Thoracic aorta (tissue), 2 donors: ENCODE results near the gene VDAC1. TPM values are rescaled to one million over a fixed set of nuclear protein-coding genes. Genes with fewer than 3 reads are reported as not detected.
A peak's percentile ranks its signal among the peaks of the same experiment; 100 is the strongest.

Source experiments
- ATAC-seq: fragments of 150-250 bp; one replicate; pipeline ENCODE4 v1.8.0; 2017; ENCODE audit warnings: low read depth; ENCODE audit not compliant: insufficient number of reproducible peaks, low FRiP score
- DNase-seq: peaks from one replicate; pipeline ENCODE4 v3.0.0-alpha.2; 2020; ENCODE audit warnings: low spot score
- H3K27ac ChIP-seq, 2 donors: fragments of 200-600 bp; sonication (generic); 1 replicate in 1 of 2; 2 replicates in 1 of 2; pipeline ENCODE4 v1.5.1; 2016; ENCODE audit warnings: mild to moderate bottlenecking in 2 of 2, moderate library complexity in 2 of 2
- H3K27me3 ChIP-seq: fragments of 200-600 bp; sonication (generic); replicated peaks from 2 replicates; pipeline ENCODE4 v1.6.0; 2016; ENCODE audit warnings: mild to moderate bottlenecking; ENCODE audit not compliant: insufficient read depth
- H3K36me3 ChIP-seq: fragments of 200-600 bp; sonication (generic); one replicate; pipeline ENCODE4 v1.5.1; 2016
- H3K4me1 ChIP-seq, 2 donors: fragments of 200-600 bp; sonication (generic); 1 replicate in 1 of 2; 2 replicates in 1 of 2; pipeline versions ENCODE4 v1.5.1 to v1.6.0; 2016; ENCODE audit warnings: low read depth in 2 of 2, mild to moderate bottlenecking in 1 of 2; ENCODE audit not compliant: control insufficient read depth in 1 of 2
- H3K4me3 ChIP-seq: fragments of 200-600 bp; sonication (generic); 2 replicates; pipeline ENCODE4 v1.5.1; 2016; ENCODE audit warnings: mild to moderate bottlenecking
- H3K9me3 ChIP-seq: fragments of 200-600 bp; sonication (generic); 2 replicates; pipeline ENCODE4 v1.5.1; 2016
- total RNA-seq, 2 donors: library from RNA; depleted of rRNA; stranded (reverse); fragments of >200 nt; gene quantifications; one replicate each; pipeline versions ENCODE4 v1.1.0 to v1.2.3, GENCODE V29; 2016
- TF ChIP-seq, protein P1 (sequence below): fragments of 200-600 bp; sonication (generic); IDR thresholded peaks from one replicate; pipeline ENCODE4 v1.5.1; 2019; ENCODE audit warnings: antibody characterized with exemption

VDAC1 gene
- total RNA-seq, 2 donors from 2014 or later = 77.0 to 112 TPM

DNA sequence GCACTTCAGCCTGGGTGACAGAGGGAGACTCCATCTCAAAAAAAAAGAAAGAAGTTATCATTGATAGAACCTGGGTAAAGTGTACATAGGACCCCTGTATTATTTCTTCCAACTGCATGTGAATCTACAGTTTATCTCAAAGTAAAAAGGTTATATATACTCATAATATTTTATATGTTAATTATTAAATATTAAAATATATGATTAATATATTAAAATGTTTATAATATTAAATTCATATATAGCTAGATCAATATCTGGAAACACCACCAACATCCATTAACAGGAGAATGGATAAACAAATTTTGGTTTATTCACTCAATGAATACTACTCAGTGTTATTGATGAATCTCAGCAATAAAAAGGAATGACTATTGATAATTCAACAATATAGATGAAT, 56.1 kb downstream of the VDAC1 start:
- Histone ChIP-seq H3K9me3 (no peaks in the 10 kb centered on the region), H3K27ac (no peak overlapping the region), H3K36me3 (no peaks in the 10 kb centered on the region), H3K27me3 (no peaks in the 10 kb centered on the region), H3K4me3 (no peak overlapping the region), H3K4me1 (peaks cover 48 to 83% of the 10 kb centered on the region in 2 donors)
- no peak for ATAC-seq
- TF ChIP-seq, protein P1, sequence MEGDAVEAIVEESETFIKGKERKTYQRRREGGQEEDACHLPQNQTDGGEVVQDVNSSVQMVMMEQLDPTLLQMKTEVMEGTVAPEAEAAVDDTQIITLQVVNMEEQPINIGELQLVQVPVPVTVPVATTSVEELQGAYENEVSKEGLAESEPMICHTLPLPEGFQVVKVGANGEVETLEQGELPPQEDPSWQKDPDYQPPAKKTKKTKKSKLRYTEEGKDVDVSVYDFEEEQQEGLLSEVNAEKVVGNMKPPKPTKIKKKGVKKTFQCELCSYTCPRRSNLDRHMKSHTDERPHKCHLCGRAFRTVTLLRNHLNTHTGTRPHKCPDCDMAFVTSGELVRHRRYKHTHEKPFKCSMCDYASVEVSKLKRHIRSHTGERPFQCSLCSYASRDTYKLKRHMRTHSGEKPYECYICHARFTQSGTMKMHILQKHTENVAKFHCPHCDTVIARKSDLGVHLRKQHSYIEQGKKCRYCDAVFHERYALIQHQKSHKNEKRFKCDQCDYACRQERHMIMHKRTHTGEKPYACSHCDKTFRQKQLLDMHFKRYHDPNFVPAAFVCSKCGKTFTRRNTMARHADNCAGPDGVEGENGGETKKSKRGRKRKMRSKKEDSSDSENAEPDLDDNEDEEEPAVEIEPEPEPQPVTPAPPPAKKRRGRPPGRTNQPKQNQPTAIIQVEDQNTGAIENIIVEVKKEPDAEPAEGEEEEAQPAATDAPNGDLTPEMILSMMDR = no peak
- DNase-seq = no peak

DNA sequence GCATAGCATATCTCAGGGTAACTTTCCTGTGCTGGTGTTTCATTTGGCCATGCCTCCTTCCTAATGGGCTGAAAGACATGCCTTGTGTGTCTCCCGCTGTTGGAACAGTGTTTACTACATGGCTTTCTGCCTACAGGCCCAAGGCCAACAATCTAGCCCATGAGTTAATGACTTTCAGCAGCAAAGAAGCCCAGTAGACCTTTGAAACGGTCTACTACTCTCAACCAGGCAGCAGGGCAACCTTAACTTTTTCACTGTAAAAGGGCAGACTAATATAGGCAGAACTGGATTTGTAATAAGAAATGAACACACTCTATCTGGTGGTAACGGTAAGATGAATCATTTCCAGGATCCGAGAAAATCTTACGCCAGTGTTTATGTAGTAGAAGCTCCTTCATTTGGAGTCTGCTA, 57.3 kb downstream of the VDAC1 start:
- Histone ChIP-seq H3K27me3 (no peaks in the 10 kb centered on the region), H3K4me1 (peaks cover 39 to 80% of the 10 kb centered on the region in 2 donors), H3K36me3 (no peaks in the 10 kb centered on the region), H3K4me3 (no peak overlapping the region), H3K9me3 (no peaks in the 10 kb centered on the region), H3K27ac (peak overlapping the region; percentile 74 to 81)
- DNase-seq (no peak), ATAC-seq (peak; percentile 66)
- TF ChIP-seq, protein P1 = no peak

DNA sequence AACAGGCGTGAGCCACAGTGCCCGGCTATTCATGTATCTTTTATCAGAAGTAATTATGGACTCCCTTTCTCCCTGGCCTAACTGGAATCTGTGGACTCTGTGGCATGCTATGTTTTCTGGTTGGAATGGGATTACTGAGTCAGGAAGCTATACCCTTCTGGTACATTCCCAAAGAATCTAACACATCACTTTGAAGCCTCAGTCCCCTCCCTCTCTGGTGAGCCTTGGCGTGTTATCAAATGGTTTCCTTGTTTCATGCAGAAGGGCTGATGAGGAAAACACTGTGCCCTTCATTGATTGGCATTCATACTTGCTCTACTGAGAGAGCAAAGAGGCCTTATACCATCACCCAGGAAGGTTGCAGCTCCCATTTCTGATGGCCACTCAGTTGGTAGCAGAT, 59.2 kb downstream of the VDAC1 start:
- no peak for ATAC-seq
- Histone ChIP-seq H3K27ac (no peak overlapping the region), H3K27me3 (no peaks in the 10 kb centered on the region), H3K4me1 (peaks cover 24 to 61% of the 10 kb centered on the region in 2 donors), H3K36me3 (no peaks in the 10 kb centered on the region), H3K4me3 (no peak overlapping the region), H3K9me3 (no peaks in the 10 kb centered on the region)
- DNase-seq = no peak
- TF ChIP-seq, protein P1 = no peak

DNA sequence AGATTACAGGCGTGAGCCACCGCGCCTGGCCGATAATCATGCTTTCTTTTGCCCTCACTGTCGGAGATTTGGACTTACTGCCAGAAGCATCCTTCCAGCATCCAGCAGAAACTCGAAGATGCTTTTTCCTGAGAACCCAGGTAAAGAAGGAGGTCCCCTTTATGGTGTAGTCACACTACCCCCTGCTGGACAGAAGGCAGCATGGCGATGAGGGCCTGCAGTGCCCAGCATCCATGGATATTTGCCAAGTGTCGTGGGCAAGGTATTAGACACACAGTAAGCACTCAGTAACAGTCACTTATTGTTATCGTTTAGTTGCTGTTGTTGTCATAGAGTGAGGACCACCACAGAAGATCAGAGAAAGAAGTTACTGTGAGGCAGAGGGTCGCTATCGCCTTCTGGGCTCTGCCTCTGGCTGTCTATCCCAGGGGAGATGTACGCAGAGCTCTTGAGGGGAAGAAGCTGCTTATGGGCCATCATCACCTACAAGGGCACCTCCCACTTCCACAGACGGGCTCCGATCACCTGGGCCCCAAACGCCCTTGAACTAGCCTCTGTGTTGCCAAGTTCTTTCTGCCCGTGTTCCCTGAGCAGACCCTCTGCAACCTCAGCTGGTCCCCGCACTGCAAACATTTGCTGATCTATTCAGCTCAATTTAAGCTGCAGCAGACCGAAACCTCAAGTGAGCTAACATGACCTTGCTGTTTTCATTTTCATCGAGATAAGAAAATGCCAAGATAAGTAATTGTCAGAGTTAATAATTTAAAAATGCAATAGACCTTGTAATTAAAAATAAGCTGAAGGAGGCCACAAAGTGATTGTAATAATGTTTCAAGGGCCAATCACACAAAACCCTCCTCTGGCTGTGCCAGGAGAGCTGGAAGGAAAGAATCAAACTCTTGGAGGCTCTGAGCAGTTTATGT, 60.3 kb downstream of the VDAC1 start:
- DNase-seq = no peak
- Histone ChIP-seq H3K27me3 (no peaks in the 10 kb centered on the region), H3K9me3 (no peaks in the 10 kb centered on the region), H3K4me3 (no peak overlapping the region), H3K4me1 (peaks cover 20 to 51% of the 10 kb centered on the region in 2 donors), H3K27ac (no peak overlapping the region), H3K36me3 (no peaks in the 10 kb centered on the region)
- TF ChIP-seq, protein P1 = peak; percentile 65
- ATAC-seq = no peak

DNA sequence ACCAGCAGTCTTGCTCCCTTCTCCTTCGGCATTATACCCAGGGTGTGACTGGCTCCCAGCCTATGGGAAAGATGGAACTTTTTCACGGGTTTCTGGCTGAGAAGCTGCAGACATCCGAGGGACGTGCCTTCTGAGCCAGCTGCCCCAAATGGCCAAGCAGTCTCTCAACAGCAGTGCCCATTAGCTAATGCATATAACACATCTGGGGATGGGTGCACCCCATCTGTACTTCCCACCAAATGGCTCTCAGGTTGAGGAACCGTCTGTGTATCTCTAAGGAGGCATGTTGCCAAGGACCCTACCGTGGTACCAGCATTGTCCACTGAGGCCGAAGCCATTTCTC, 61.3 kb downstream of the VDAC1 start:
- Histone ChIP-seq H3K36me3 (no peaks in the 10 kb centered on the region), H3K4me3 (no peak overlapping the region), H3K4me1 (peaks cover 20 to 49% of the 10 kb centered on the region in 2 donors), H3K27ac (no peak overlapping the region), H3K27me3 (no peaks in the 10 kb centered on the region), H3K9me3 (no peaks in the 10 kb centered on the region)
- TF ChIP-seq, protein P1 = no peak
- DNase-seq (no peak), ATAC-seq (no peak)
